ENCODE data around the gene BATF.

DNA sequence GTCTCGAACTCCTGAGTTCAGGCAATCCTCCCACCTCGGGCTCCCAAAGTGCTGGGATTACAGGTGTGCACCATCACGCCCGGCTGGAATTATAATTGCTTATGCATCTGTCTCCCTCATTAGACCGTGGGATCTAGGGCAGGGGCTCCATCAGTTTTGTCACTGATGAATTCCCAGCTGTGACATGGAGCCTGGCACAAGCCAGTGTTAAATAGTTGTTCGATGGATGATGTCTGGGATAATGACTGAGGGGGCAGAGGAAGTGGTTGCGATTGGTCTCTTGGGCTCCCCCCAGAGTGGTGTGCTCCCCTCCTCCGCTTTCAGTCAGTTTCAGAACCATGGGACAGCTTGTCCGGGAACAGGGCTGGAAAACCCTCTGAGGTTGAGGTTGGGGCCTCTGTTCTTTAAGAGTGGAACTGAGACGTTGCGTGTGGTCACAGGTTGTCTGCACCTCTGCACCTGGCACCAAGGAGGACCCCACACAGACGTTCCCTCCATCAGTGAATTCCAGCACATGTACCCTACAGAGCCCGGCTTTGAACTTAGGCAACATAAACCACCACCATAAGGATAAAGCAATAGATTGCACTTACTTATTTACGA, 30.8 kb upstream of the BATF start:
- TF ChIP-seq POLR2A (IDR thresholded peaks at IDR 0.05) (no peak), EP300 (IDR thresholded peaks at IDR 0.05; ENCODE audit: low read depth) (no peak), POLR2AphosphoS5 (IDR thresholded peaks at IDR 0.05) (no peak)
- TF ChIP-seq, protein P1, sequence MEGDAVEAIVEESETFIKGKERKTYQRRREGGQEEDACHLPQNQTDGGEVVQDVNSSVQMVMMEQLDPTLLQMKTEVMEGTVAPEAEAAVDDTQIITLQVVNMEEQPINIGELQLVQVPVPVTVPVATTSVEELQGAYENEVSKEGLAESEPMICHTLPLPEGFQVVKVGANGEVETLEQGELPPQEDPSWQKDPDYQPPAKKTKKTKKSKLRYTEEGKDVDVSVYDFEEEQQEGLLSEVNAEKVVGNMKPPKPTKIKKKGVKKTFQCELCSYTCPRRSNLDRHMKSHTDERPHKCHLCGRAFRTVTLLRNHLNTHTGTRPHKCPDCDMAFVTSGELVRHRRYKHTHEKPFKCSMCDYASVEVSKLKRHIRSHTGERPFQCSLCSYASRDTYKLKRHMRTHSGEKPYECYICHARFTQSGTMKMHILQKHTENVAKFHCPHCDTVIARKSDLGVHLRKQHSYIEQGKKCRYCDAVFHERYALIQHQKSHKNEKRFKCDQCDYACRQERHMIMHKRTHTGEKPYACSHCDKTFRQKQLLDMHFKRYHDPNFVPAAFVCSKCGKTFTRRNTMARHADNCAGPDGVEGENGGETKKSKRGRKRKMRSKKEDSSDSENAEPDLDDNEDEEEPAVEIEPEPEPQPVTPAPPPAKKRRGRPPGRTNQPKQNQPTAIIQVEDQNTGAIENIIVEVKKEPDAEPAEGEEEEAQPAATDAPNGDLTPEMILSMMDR (IDR thresholded peaks at IDR 0.05), result no peak

Measured in transverse colon (tissue), 4 donors.